MM.1S (cell line): ENCODE measurements around the gene ESD.

Experiments used
- EZH2 ChIP-seq: fragments of 300-600 bp; sonication (generic); optimal IDR thresholded peaks from 2 replicates; pipeline ENCODE3; 2017; ENCODE audit warnings: low read depth, mild to moderate bottlenecking, antibody characterized with exemption, low read length, mixed read lengths
- EZH2phosphoT487 ChIP-seq: fragments of 300-600 bp; sonication (generic); IDR thresholded peaks from 2 replicates; pipeline ENCODE4 v1.6.1; 2018; ENCODE audit warnings: antibody characterized with exemption, low read length
- TF ChIP-seq, protein P1 (sequence below): fragments of 300-600 bp; sonication (generic); IDR thresholded peaks from 2 replicates; pipeline ENCODE4 v1.5.1; 2016; ENCODE audit warnings: antibody characterized with exemption, low read length, mixed read lengths

- TF ChIP-seq, protein P1, sequence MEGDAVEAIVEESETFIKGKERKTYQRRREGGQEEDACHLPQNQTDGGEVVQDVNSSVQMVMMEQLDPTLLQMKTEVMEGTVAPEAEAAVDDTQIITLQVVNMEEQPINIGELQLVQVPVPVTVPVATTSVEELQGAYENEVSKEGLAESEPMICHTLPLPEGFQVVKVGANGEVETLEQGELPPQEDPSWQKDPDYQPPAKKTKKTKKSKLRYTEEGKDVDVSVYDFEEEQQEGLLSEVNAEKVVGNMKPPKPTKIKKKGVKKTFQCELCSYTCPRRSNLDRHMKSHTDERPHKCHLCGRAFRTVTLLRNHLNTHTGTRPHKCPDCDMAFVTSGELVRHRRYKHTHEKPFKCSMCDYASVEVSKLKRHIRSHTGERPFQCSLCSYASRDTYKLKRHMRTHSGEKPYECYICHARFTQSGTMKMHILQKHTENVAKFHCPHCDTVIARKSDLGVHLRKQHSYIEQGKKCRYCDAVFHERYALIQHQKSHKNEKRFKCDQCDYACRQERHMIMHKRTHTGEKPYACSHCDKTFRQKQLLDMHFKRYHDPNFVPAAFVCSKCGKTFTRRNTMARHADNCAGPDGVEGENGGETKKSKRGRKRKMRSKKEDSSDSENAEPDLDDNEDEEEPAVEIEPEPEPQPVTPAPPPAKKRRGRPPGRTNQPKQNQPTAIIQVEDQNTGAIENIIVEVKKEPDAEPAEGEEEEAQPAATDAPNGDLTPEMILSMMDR, result no peak
- TF ChIP-seq EZH2phosphoT487 (no peak), EZH2 (no peak)
These were observed 20.1 kb upstream of the ESD start for GRCh38 chr13:46817095-46817494.
